Measurements from ENCODE around the gene MAMDC2.

- TF ChIP-seq YY1 (IDR thresholded peaks at IDR 0.05; ENCODE audit: insufficient read depth, insufficient read length) (no peak), SUZ12 (IDR thresholded peaks at IDR 0.05; ENCODE audit: extremely low read depth, insufficient read depth, insufficient read length) (no peak)
Measured at GRCh38 chr9:70094747-70095146, 51.1 kb downstream of the MAMDC2 start.
